PC-9 (cell line): Measurements from ENCODE around the gene TCAP.

Experiments used
- EZH2 ChIP-seq: fragments of 200-600 bp; sonication (generic); IDR thresholded peaks from 2 replicates; pipeline ENCODE4 v1.8.0; 2017; ENCODE audit warnings: antibody characterized with exemption, low read depth
- TF ChIP-seq, protein P1 (sequence below): fragments of 200-600 bp; sonication (generic); conservative IDR thresholded peaks from 2 replicates; pipeline ENCODE4 v1.6.1; 2017; ENCODE audit warnings: mixed run types, antibody characterized with exemption, mild to moderate bottlenecking, moderate library complexity

GRCh38 chr17:39696731-39697130 lies 31.6 kb downstream of the TCAP start:
- TF ChIP-seq EZH2, result no peak
- TF ChIP-seq, protein P1, sequence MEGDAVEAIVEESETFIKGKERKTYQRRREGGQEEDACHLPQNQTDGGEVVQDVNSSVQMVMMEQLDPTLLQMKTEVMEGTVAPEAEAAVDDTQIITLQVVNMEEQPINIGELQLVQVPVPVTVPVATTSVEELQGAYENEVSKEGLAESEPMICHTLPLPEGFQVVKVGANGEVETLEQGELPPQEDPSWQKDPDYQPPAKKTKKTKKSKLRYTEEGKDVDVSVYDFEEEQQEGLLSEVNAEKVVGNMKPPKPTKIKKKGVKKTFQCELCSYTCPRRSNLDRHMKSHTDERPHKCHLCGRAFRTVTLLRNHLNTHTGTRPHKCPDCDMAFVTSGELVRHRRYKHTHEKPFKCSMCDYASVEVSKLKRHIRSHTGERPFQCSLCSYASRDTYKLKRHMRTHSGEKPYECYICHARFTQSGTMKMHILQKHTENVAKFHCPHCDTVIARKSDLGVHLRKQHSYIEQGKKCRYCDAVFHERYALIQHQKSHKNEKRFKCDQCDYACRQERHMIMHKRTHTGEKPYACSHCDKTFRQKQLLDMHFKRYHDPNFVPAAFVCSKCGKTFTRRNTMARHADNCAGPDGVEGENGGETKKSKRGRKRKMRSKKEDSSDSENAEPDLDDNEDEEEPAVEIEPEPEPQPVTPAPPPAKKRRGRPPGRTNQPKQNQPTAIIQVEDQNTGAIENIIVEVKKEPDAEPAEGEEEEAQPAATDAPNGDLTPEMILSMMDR, result no peak
